ENCODE data around the gene AURKA. TPM values are rescaled to one million over a fixed set of nuclear protein-coding genes. Genes with fewer than 3 reads are reported as not detected.
A peak's percentile ranks its signal among the peaks of the same experiment; 100 is the strongest.
"Not testable (repeated sequence)": the region's sequence is repeated elsewhere in the genome, so short reads cannot be mapped to it uniquely, and the experiment has no call there.

Gene AURKA
- total RNA-seq, 1 donor from 2014 or later, result 60.3 TPM

DNA sequence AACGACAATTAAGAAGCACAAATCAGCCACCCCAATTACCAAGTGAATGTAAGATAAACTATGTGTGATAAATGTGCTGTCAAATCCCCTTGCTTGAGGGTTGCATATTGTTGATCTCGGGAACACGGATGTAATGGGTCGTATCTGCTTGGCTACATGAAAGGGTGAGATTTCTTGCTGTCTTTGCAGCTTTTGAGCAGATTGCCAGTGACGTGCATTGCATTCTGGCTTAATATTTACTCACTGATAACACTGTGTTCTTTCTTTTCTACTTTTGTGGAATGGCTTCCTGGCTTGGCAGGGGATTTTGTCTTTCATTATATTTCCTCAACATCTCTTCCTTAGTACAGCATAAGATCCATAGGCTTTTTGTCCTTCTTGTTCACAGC is 43.7 kb downstream of the AURKA start:
- H3K9me3 Mint-ChIP-seq, result no peaks in the 10 kb centered on the region
- H3K27ac Mint-ChIP-seq (ENCODE audit: unreplicated experiment), result no peak overlapping the region
- no peak for DNase-seq (ENCODE audit: low read depth, low spot score)
- TF ChIP-seq, protein P1, sequence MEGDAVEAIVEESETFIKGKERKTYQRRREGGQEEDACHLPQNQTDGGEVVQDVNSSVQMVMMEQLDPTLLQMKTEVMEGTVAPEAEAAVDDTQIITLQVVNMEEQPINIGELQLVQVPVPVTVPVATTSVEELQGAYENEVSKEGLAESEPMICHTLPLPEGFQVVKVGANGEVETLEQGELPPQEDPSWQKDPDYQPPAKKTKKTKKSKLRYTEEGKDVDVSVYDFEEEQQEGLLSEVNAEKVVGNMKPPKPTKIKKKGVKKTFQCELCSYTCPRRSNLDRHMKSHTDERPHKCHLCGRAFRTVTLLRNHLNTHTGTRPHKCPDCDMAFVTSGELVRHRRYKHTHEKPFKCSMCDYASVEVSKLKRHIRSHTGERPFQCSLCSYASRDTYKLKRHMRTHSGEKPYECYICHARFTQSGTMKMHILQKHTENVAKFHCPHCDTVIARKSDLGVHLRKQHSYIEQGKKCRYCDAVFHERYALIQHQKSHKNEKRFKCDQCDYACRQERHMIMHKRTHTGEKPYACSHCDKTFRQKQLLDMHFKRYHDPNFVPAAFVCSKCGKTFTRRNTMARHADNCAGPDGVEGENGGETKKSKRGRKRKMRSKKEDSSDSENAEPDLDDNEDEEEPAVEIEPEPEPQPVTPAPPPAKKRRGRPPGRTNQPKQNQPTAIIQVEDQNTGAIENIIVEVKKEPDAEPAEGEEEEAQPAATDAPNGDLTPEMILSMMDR (conservative IDR thresholded peaks at IDR 0.05), result no peak
- peaks cover 26% of the 10 kb centered on the region for H3K4me1 Mint-ChIP-seq
- no peak overlapping the region for H3K4me3 Mint-ChIP-seq
- peaks cover 30% of the 10 kb centered on the region for H3K27me3 Mint-ChIP-seq (ENCODE audit: low read depth)
- no peaks in the 10 kb centered on the region for H3K36me3 Mint-ChIP-seq (ENCODE audit: low read depth)

DNA sequence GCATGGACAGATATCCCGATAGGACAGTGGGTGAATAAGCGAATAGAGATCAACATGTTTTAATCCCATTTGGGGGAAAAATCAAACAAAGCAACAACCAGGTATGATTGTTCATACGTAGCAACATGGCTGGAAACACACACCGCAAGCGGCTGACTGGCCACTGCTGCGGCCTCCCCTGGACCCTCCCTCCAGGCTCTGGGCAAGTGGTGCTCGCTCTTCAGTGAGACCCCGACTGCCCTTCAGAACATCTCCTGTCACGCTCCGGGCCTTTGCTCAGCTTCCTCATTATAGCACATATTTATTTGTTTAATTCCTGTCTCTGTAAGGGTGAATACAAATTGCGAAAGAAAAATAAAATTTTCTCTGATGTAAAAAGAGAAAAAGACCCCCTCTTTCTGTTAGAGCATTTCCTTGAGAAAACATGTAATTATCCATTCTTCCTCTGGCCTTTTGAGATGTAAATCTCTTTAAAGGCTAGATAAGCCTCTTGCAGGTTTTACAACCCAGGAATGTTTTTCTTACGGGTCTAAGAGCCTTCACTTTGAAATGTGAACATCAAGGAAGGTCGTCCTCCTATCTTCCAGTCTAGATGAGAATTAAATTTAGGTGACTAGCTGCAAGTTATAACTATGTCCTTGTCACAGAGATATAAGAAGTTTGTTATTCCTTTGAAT is 44.2 kb downstream of the AURKA start:
- Mint-ChIP-seq H3K4me3 (peak overlapping the region; percentile 17), H3K36me3 (ENCODE audit: low read depth) (no peaks in the 10 kb centered on the region), H3K27ac (ENCODE audit: unreplicated experiment) (no peak overlapping the region), H3K9me3 (no peaks in the 10 kb centered on the region), H3K27me3 (ENCODE audit: low read depth) (peaks cover 36% of the 10 kb centered on the region), H3K4me1 (peaks cover 26% of the 10 kb centered on the region)
- TF ChIP-seq, protein P1 (conservative IDR thresholded peaks at IDR 0.05), result no peak
- no peak for DNase-seq (ENCODE audit: low read depth, low spot score)

DNA sequence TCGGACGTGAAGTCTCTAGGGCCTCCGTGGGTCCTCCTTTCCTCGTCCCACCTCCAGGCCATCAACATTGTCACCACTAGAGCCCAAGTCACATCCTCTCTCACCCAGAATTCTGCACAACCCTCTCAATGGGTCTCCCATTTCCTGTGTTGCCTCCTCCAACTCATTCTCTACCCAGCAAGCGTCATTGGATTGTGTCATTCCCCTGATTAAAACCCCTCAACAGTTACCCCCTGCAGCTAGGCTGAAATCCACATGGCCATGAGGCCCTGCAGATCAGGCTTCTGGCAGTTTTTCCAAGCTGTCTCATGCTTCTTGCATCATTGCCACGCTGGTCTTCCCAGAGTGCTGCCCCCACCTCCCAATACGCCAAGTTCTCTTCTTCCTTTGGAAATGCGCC is 46.1 kb downstream of the AURKA start:
- peaks cover 26% of the 10 kb centered on the region for H3K4me1 Mint-ChIP-seq
- peaks cover 54% of the 10 kb centered on the region for H3K27me3 Mint-ChIP-seq (ENCODE audit: low read depth)
- DNase-seq (ENCODE audit: low read depth, low spot score), result no peak
- H3K36me3 Mint-ChIP-seq (ENCODE audit: low read depth), result no peaks in the 10 kb centered on the region
- no peak overlapping the region for H3K4me3 Mint-ChIP-seq
- no peak overlapping the region for H3K27ac Mint-ChIP-seq (ENCODE audit: unreplicated experiment)
- TF ChIP-seq, protein P1 (conservative IDR thresholded peaks at IDR 0.05), result no peak
- no peaks in the 10 kb centered on the region for H3K9me3 Mint-ChIP-seq

DNA sequence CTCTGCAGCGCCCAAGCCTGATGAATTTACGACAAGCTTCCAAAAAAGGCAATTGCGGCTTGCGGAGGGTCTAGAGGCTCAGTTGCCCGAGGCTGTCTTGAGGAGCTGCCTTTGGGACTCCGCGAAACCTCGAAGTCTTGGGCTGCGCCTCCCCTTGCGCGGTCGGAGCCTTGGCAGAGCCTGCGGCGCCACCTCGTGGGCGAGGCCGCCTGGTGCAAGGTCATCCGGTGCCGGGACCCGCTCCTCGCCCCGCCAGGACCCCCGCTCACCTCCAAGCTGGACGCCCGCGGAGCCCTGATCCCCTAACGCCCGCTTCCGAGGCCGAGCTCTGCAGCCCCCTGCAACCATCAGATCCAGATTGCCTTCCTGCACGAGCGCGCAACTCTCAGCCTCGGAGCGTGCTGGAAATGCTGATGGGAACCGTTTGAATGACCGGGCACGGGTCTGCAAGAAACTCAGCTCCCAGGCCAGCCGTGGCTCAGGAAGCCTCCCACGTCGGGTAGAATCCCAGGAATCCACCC is 48.1 kb downstream of the AURKA start:
- Mint-ChIP-seq H3K27me3 (ENCODE audit: low read depth) (peaks cover 74% of the 10 kb centered on the region), H3K9me3 (no peaks in the 10 kb centered on the region), H3K27ac (ENCODE audit: unreplicated experiment) (no peak overlapping the region), H3K4me1 (peaks cover 26% of the 10 kb centered on the region), H3K4me3 (peak overlapping the region; percentile 33), H3K36me3 (ENCODE audit: low read depth) (no peaks in the 10 kb centered on the region)
- peak; percentile 79 for DNase-seq (ENCODE audit: low read depth, low spot score)
- TF ChIP-seq, protein P1 (conservative IDR thresholded peaks at IDR 0.05), result peak; percentile 90

DNA sequence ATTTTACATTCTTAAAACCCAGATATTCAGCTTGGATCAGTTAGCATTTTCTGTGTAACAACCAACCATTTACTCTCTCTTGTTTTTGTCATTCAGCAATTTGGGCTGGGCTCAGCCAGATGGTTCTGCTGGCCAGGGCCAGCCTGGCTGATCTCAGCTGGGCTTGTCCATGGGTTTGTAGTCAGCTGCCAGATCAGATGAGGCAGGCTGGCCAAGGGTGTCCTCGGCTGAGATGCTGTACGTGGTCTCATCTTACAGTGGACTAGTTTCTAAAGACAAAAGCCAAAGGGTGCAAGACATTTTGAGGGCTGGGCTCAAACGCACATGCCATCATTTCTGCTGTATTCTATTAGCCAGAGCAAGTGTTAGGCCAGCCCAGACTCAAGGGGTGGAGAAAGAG is 49.2 kb downstream of the AURKA start:
- Mint-ChIP-seq H3K27me3 (ENCODE audit: low read depth) (peaks cover 81% of the 10 kb centered on the region), H3K4me3 (no peak overlapping the region), H3K9me3 (no peaks in the 10 kb centered on the region), H3K36me3 (ENCODE audit: low read depth) (no peaks in the 10 kb centered on the region), H3K27ac (ENCODE audit: unreplicated experiment) (no peak overlapping the region), H3K4me1 (peaks cover 14% of the 10 kb centered on the region)
- TF ChIP-seq, protein P1 (conservative IDR thresholded peaks at IDR 0.05), result no peak
- no peak for DNase-seq (ENCODE audit: low read depth, low spot score)

DNA sequence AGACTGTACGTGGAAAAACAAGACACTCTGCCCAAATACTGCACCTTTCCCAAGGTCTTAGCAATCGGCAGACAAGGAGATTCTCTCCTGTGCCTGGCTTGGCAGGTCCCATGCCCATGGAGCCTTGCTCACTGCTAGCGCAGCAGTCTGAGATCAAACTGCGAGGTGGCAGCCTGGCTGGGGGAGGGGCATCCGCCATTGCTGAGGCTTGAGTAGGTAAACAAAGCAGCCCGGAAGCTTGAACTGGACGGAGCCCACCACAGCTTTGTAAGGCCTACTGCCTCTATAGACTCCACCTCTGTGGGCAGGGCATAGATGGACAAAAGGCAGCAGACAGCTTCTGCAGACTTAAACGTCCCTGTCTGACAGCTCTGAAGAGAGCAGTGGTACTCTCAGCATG is 55.3 kb downstream of the AURKA start:
- DNase-seq (ENCODE audit: low read depth, low spot score); H3K27ac Mint-ChIP-seq (ENCODE audit: unreplicated experiment); H3K4me1 Mint-ChIP-seq; H3K9me3 Mint-ChIP-seq; H3K4me3 Mint-ChIP-seq; H3K36me3 Mint-ChIP-seq (ENCODE audit: low read depth): not testable (repeated sequence)
- H3K27me3 Mint-ChIP-seq (ENCODE audit: low read depth), result peaks cover 46% of the 10 kb centered on the region

All from neural crest cell (in vitro differentiated cells).